Naive thymus-derived CD8-positive, alpha-beta T cell (primary cell): Measurements from ENCODE around the gene TOM1L1. TPM values are rescaled to one million over a fixed set of nuclear protein-coding genes. Genes with fewer than 3 reads are reported as not detected.
"Not testable (repeated sequence)": the region's sequence is repeated elsewhere in the genome, so short reads cannot be mapped to it uniquely, and the experiment has no call there.

ENCODE experiments used
- ATAC-seq, 2 donors: fragments of 150-1000 bp; cut with Tn5 transposase in 1 of 2; sonication (Bioruptor Pico), chemical (Tn5 transposase) in 1 of 2; 1 replicate in 1 of 2; 2 replicates in 1 of 2; pipeline ENCODE4 v1.10.0; 2021; ENCODE audit warnings: mild to moderate bottlenecking in 2 of 2, moderate library complexity in 2 of 2
- POLR2A ChIA-PET: fragments of 350-600 bp; sonication (Branson Sonifier 250); formaldehyde crosslinking; loops from one replicate; lab custom pipeline; 2021; ENCODE audit warnings: antibody characterized with exemption; lab: Charles Lee
- DNase-seq, 10 donors: peaks; one replicate each; pipeline versions ENCODE4 v3.0.0 to v3.0.0-alpha.2; 2020 to 2022
- H3K27ac Mint-ChIP-seq, 10 donors: one replicate each; pipeline ENCODE4 v1.8.0; 2020 to 2022; ENCODE audit warnings: mild to moderate bottlenecking in 10 of 10, mixed read lengths in 10 of 10, moderate library complexity in 4 of 10, inconsistent platforms in 1 of 10
- H3K27me3 Mint-ChIP-seq, 5 donors: one replicate each; pipeline ENCODE4 v1.8.0; 2021 to 2022; ENCODE audit warnings: mixed read lengths in 5 of 5
- H3K36me3 Mint-ChIP-seq, 3 donors: one replicate each; pipeline ENCODE4 v1.8.0; 2020 to 2022; ENCODE audit warnings: mixed read lengths in 3 of 3, mild to moderate bottlenecking in 2 of 3, inconsistent platforms in 1 of 3
- H3K4me1 Mint-ChIP-seq, 4 donors: one replicate each; pipeline ENCODE4 v1.8.0; 2021 to 2022; ENCODE audit warnings: mixed read lengths in 4 of 4
- H3K4me3 Mint-ChIP-seq, 10 donors: one replicate each; pipeline ENCODE4 v1.8.0; 2020 to 2022; ENCODE audit warnings: mild to moderate bottlenecking in 10 of 10, mixed read lengths in 10 of 10, moderate library complexity in 6 of 10, inconsistent platforms in 1 of 10
- H3K9me3 Mint-ChIP-seq, 9 donors: one replicate each; pipeline ENCODE4 v1.8.0; 2020 to 2022; ENCODE audit warnings: mixed read lengths in 9 of 9, mild to moderate bottlenecking in 3 of 9, inconsistent platforms in 1 of 9, moderate library complexity in 1 of 9
- polyA plus RNA-seq, 3 donors: library from polyadenylated mRNA; unstranded; fragments of 300-500 nt; fragmentation: Illumina TruSeq; gene quantifications; one replicate each; pipeline ENCODE4 v1.2.3, GENCODE V29; 2021
- total RNA-seq, 8 experiments: library from RNA in 2 of 8; stranded (reverse) in 2 of 8; gene quantifications; one replicate each; pipeline ENCODE4 v1.2.3 and lab custom pipeline; 2021 to 2026

TOM1L1 gene
- total RNA-seq = not detected
- polyA plus RNA-seq = not detected
- total RNA-seq (lab: John Stamatoyannopoulos, UW) = 0 to 0.60 (median 0) reads per million in 6 experiments

- Mint-ChIP-seq H3K4me3 (peak within 1 kb of the TSS in 9 of 10 donors; percentile 9 to 66 (median 45)), H3K27ac (no peak within 1 kb of the TSS), H3K27me3 (peaks cover 23 to 44% (median 34%) of the 10 kb centered on the region in 5 donors), H3K9me3 (no peaks in the 10 kb centered on the region), H3K36me3 (no peaks in the 10 kb centered on the region), H3K4me1 (peaks cover 2 to 12% (median 7%) of the 10 kb centered on the region in 4 donors)
- POLR2A ChIA-PET = no interaction called here
- DNase-seq = peak in 1 of 10 donors; percentile 3
- ATAC-seq = peak; percentile 54 to 61
Observed at GRCh38 chr17:54900457-54901229, at the start of gene TOM1L1. Gene TOM1L1 (plus strand): TSS chr17:54900852. CDS start chr17:54900866, 14 bp downstream.

GRCh38 chr17:54859187-54859586 lies 41.5 kb upstream of the TOM1L1 start:
- Mint-ChIP-seq H3K4me1 (no peaks in the 10 kb centered on the region), H3K27me3 (peaks cover 0 to 13% (median 2%) of the 10 kb centered on the region in 5 donors), H3K36me3 (no peaks in the 10 kb centered on the region), H3K4me3 (no peak overlapping the region), H3K9me3 (no peaks in the 10 kb centered on the region), H3K27ac (no peak overlapping the region)
- DNase-seq (no peak), ATAC-seq (no peak)
- POLR2A ChIA-PET = no interaction called here

- POLR2A ChIA-PET = no interaction called here
- H3K27ac Mint-ChIP-seq = no peak overlapping the region
- no peak overlapping the region for H3K4me3 Mint-ChIP-seq
- no peaks in the 10 kb centered on the region for H3K9me3 Mint-ChIP-seq
- no peak for ATAC-seq
- no peak for DNase-seq
- no peaks in the 10 kb centered on the region for H3K4me1 Mint-ChIP-seq
- H3K27me3 Mint-ChIP-seq = peaks cover 0 to 16% (median 3%) of the 10 kb centered on the region in 5 donors
- no peaks in the 10 kb centered on the region for H3K36me3 Mint-ChIP-seq
Observed at GRCh38 chr17:54860617-54861470, 39.8 kb upstream of the TOM1L1 start.

- H3K27ac Mint-ChIP-seq = no peak overlapping the region
- no peaks in the 10 kb centered on the region for H3K4me1 Mint-ChIP-seq
- no peaks in the 10 kb centered on the region for H3K36me3 Mint-ChIP-seq
- POLR2A ChIA-PET = no interaction called here
- no peaks in the 10 kb centered on the region for H3K9me3 Mint-ChIP-seq
- ATAC-seq (no peak), DNase-seq (no peak)
- H3K27me3 Mint-ChIP-seq = peaks cover 0 to 16% (median 3%) of the 10 kb centered on the region in 5 donors
- H3K4me3 Mint-ChIP-seq = no peak overlapping the region
Observed at GRCh38 chr17:54861471-54861983, 39.1 kb upstream of the TOM1L1 start.

- Mint-ChIP-seq H3K4me3 (no peak overlapping the region), H3K9me3 (no peaks in the 10 kb centered on the region), H3K36me3 (no peaks in the 10 kb centered on the region), H3K27me3 (peaks cover 0 to 16% (median 3%) of the 10 kb centered on the region in 5 donors), H3K27ac (no peak overlapping the region), H3K4me1 (no peaks in the 10 kb centered on the region)
- DNase-seq = no peak
- no peak for ATAC-seq
- POLR2A ChIA-PET = no interaction called here
Observed at GRCh38 chr17:54863176-54863575, 37.5 kb upstream of the TOM1L1 start.

GRCh38 chr17:54864070-54864469 lies 36.6 kb upstream of the TOM1L1 start:
- H3K4me3 Mint-ChIP-seq = no peak overlapping the region
- no peaks in the 10 kb centered on the region for H3K4me1 Mint-ChIP-seq
- peaks cover 2 to 16% (median 3%) of the 10 kb centered on the region in 5 donors for H3K27me3 Mint-ChIP-seq
- H3K9me3 Mint-ChIP-seq = no peaks in the 10 kb centered on the region
- POLR2A ChIA-PET = no interaction called here
- no peak overlapping the region for H3K27ac Mint-ChIP-seq
- H3K36me3 Mint-ChIP-seq = no peaks in the 10 kb centered on the region
- DNase-seq (no peak), ATAC-seq (no peak)

- DNase-seq (no peak), ATAC-seq (no peak)
- H3K9me3 Mint-ChIP-seq = no peaks in the 10 kb centered on the region
- no peaks in the 10 kb centered on the region for H3K36me3 Mint-ChIP-seq
- POLR2A ChIA-PET = no interaction called here
- H3K4me1 Mint-ChIP-seq = no peaks in the 10 kb centered on the region
- no peak overlapping the region for H3K4me3 Mint-ChIP-seq
- H3K27ac Mint-ChIP-seq = no peak overlapping the region
- peaks cover 2 to 16% (median 4%) of the 10 kb centered on the region in 5 donors for H3K27me3 Mint-ChIP-seq
Observed at GRCh38 chr17:54864636-54865356, 35.9 kb upstream of the TOM1L1 start.

GRCh38 chr17:54867634-54868033 lies 33.0 kb upstream of the TOM1L1 start:
- DNase-seq (no peak), ATAC-seq (no peak)
- no peak overlapping the region for H3K27ac Mint-ChIP-seq
- H3K9me3 Mint-ChIP-seq = no peaks in the 10 kb centered on the region
- no peaks in the 10 kb centered on the region for H3K36me3 Mint-ChIP-seq
- no peaks in the 10 kb centered on the region for H3K4me1 Mint-ChIP-seq
- H3K4me3 Mint-ChIP-seq = no peak overlapping the region
- POLR2A ChIA-PET = no interaction called here
- H3K27me3 Mint-ChIP-seq = peaks cover 0 to 11% (median 9%) of the 10 kb centered on the region in 5 donors

GRCh38 chr17:54870671-54871175 lies 29.9 kb upstream of the TOM1L1 start:
- DNase-seq (no peak), ATAC-seq (no peak)
- Mint-ChIP-seq H3K27me3 (peaks cover 0 to 10% (median 8%) of the 10 kb centered on the region in 5 donors), H3K9me3 (no peaks in the 10 kb centered on the region), H3K36me3 (no peaks in the 10 kb centered on the region), H3K4me1 (no peaks in the 10 kb centered on the region), H3K27ac (no peak overlapping the region), H3K4me3 (no peak overlapping the region)
- POLR2A ChIA-PET = no interaction called here

- DNase-seq, H3K4me3 Mint-ChIP-seq, ATAC-seq, H3K27ac Mint-ChIP-seq, H3K36me3 Mint-ChIP-seq, POLR2A ChIA-PET, H3K4me1 Mint-ChIP-seq, H3K9me3 Mint-ChIP-seq: not testable (repeated sequence)
- peaks cover 4 to 44% (median 13%) of the 10 kb centered on the region in 5 donors for H3K27me3 Mint-ChIP-seq
Observed at GRCh38 chr17:54875906-54876305, 24.7 kb upstream of the TOM1L1 start.

- ATAC-seq (no peak), DNase-seq (no peak)
- Mint-ChIP-seq H3K27me3 (peaks cover 4 to 44% (median 12%) of the 10 kb centered on the region in 5 donors), H3K9me3 (peaks cover 0 to 2% (median 0%) of the 10 kb centered on the region in 9 donors), H3K36me3 (no peaks in the 10 kb centered on the region), H3K4me3 (no peak overlapping the region), H3K4me1 (no peaks in the 10 kb centered on the region), H3K27ac (no peak overlapping the region)
- POLR2A ChIA-PET = no interaction called here
Observed at GRCh38 chr17:54876656-54877195, 23.9 kb upstream of the TOM1L1 start.
